HG02870 (cell line): Measurements from ENCODE around the gene EYS.
"Not testable (repeated sequence)": the region's sequence is repeated elsewhere in the genome, so short reads cannot be mapped to it uniquely, and the experiment has no call there.

ENCODE experiments used
- ATAC-seq: cut with Tn5 transposase; IDR thresholded peaks from one replicate; pipeline ENCODE4 v1.9.1; 2021; ENCODE audit warnings: mild to moderate bottlenecking, moderate library complexity; ENCODE audit not compliant: unreplicated experiment

EYS gene

DNA sequence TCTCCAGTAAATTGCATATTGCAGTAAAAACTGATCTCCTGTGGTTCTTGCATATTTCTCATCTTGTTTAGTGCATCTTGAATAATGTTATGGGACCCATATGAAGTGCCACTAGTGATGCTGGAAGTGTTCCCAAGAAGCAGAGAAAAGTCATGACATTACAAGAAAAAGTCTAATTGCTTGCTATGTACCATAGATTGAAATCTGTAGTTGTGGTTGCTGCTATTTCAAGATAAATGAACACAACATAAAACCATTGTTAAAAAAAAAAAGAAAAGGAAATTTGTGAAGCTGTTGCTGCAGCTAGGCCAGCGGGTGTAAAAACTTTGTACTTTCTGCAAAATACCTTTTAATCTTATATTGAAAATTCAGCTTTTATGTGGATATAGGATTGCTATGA is 1767.0 kb downstream of the EYS start:
- ATAC-seq, result no peak

DNA sequence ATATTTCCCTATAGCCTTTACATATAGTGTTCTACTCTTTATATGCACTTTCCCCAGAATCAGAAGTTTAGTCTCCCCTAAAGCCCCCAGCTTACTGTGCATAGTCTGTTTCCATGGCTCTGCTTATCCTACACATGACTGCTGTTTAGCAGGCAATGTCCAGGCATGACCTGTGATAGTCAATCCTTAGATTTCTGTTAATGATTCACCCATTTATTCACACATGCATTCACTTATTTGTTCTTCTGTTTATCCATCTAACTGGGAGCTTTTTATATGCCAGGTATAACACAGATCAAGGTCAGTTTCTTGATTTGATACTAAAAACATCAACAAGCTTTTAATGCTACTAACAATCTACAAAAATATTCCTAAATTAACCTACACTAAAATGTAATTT is 1770.6 kb downstream of the EYS start:
- no peak for ATAC-seq

DNA sequence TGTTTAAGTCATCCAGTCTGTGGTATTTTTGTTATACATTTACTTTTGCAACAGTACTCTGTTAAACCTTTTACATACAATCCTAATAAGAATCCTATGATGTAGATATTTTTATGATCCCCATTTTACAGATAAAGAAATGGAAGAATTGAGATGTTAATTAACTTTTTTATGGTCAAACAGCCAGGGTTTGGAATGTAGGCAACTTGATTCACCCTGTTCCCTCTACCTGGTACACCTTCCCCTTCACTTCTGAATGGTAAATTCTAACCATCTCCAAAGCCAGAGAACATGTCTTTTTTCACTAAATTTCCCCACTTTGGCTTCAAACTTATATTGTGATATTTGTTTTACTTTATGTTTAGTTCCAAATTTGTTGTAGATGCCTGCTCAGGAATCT is 1771.3 kb downstream of the EYS start:
- no peak for ATAC-seq

DNA sequence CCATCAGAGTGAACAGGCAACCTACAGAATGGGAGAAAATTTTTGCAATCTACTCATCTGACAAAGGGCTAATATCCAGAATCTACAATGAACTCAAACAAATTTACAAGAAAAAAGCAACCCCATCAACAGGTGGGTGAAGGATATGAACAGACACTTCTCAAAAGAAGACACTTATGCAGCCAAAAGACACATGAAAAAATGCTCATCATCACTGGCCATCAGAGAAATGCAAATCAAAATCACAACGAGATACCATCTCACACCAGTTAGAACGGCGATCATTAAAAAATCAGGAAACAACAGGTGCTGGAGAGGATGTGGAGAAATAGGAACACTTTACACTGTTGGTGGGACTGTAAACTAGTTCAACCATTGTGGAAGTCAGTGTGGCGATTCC is 1773.1 kb downstream of the EYS start:
- ATAC-seq, result not testable (repeated sequence)

DNA sequence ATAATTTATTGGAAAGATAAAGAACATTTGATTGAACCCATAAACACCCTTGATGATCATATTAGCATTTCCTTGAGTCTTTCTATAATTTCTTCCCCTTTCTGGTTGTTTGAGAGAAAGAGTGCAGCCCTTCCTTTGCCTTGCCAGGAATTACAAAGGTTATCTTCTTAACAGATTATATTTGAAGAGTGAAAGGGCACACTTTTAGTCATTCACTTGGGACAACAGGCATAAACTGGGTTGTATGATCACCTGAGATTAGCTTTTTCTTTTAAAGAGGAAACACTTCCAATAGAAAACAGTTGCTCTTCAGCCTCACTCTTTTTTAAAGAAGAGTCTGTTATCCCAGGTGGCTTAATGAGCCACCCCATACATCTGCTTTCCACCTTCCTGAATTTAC is 1776.2 kb downstream of the EYS start:
- ATAC-seq, result no peak

DNA sequence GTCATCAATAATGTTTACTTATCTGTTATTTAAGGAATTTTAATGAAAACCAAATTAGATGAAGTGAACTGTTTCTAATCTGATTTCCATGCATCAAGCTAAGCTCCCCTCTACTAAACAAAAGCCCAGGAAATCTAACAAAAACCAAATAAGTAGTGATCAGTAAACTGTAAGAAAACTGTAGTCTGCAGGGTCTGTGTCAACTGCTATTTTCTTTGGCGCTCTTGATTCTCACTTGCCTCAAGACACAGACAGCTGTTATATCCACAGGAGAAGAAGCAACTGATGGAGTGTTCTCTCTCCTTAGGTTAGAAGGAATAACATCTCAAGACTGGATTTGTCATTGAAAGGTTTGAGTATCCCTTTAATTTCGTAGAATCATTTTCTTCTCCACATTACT is 1777.9 kb downstream of the EYS start:
- no peak for ATAC-seq

DNA sequence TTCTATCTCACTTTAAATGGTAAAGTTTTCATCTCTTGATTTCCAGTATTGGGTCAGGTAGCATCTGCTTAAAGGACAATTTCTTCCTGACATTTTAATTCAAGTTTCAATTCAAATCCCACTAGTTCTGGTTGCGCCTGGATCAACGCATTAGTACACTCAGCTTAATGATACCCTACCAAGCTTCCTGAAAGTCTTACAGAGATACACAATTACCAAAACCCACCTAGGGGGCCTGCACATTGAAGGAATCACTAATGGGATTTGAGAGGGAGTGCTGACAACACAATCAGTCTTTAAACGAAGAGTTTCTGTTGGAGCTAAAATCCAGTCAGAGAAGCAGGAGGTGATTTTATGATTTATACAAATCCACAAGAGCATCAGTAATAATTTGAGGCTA is 1778.4 kb downstream of the EYS start:
- ATAC-seq, result no peak

DNA sequence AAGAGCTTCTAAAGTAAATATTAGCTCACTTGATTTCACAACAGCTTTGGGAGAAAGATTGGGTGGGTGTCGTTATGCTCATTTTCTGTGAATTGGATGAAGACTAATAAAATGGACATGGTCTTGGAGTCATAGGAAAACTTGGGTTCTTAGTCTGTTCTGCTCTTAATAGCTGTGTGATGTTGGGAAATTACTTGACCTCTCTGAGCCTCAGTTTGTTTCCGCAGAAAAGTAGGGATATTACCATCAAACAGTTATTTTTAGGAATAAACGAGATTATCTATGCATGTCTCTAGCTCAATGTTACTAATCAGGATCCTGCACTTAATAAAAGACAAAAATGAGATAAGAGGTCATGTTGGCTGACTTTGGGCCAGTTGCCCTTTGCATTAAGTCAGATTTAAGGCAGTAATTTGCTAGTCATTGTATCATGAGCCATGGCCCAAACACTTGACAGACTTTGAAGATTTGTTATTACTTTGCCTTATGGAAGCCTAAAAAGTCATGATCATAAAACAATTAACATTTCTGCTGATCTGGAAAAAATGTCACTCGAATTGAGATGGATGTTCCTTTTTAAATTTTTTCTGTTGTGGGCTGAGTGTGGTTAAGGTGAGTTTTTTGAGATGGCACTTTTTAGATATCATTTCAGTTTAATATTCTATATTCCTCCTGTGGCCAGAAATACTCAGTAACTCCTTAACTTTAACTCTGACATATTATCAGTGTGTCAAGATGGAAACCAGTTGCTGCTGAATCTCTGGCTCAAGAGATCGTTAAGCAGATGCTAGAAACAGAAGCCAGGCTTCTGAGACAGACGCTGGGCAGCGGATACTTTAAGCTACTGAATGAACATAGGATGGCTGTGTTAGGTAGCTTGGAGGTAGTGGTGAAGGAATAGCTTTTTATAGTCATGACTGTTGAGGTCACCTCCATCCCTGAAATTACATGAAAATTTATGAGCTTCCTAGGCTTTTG is 1779.8 kb downstream of the EYS start:
- ATAC-seq, result no peak

DNA sequence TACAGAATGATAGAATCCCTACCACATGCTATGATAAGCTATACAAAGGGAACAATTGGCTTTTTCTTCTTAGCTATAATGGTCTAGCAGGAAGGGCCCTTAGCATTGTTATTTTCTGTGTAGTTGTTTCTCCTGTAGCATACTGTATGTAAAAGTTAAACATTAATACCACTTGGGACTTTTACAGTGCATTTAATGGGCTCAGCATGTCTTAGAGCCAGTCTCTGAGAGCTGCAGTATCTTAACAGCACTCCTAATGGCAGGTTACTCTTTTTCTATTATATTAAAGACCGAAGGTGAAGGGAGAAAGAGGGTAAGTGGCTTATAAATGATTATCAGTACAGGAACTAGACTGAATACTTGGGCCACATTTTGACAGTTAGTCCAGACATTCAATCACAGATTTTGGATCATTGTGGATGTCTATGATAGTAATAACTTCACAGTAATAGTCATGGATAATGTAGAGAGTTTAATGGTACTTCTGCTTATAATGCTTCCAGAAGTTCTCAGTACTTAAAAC is 1780.7 kb downstream of the EYS start:
- ATAC-seq, result no peak

DNA sequence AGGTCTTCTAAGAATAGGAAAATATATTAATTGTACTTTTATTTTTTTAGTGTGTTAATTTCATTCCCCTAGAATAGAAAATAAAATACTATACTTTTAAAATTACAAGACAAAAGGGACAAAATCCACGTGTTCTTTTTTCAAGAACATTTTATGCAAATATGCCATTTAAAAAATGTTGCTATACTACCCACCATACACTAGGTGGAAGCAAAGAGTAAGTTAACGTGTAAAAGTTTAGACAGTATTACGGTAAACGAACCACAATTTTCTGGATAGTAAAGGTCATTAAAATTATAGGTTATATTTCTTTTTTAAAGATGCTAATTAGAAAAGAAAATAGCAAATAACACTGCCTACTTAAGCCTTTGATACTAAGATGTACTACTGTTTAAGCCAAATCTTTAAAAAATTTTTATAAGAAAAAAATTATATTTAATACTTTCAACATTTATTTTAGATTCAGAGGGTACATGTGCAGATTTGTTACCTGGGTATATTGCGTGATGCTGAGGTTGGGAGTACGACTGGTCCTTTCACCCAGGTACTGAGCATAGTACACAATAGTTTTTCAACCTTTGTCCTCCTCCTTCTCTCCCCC is 1783.8 kb downstream of the EYS start:
- ATAC-seq, result peak; percentile 87

DNA sequence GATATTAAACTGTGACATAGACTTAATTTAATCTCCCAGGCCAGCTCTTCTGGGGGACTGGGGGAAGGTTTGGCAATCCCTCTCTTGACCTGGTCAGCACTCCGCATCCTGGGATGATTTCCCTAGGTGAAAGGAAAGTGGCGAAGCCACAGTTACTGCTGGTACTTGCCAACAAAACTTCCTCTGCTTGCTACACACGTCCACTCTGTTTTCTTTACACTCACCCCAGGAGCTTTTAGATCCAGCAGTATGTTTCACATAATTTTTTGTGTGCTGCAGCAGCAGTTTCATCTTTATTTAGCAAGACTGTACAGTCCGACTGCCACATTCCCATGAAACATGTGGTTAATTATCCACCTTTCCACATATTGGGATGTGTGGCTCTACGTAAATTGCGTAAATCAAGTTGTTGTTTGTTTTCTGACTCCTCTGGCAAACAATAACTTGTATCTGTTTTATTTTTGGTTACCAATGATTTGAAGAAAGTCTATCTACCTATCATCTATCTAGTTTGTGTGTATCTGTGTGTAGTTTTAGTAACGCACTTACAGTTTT is 1787.4 kb downstream of the EYS start:
- ATAC-seq, result no peak

DNA sequence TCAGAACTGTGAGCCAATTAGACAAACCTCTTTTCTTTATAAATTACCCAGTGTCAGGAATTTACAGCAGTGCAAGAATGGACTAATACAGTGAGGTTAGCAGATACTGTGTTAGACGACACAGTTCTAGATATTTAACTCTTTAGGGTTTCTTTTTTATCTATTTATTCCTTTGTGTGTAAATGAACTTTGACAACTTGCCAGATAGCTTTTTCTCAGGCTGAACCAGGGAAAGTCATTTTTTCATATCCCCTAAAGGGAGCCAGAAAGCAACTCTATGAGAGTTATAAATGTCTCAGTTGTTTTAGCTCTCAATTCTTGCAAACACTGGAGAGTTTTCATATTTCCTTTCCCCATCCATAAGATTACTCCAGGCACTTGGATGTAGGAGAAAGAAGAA is 1794.1 kb downstream of the EYS start:
- no peak for ATAC-seq

DNA sequence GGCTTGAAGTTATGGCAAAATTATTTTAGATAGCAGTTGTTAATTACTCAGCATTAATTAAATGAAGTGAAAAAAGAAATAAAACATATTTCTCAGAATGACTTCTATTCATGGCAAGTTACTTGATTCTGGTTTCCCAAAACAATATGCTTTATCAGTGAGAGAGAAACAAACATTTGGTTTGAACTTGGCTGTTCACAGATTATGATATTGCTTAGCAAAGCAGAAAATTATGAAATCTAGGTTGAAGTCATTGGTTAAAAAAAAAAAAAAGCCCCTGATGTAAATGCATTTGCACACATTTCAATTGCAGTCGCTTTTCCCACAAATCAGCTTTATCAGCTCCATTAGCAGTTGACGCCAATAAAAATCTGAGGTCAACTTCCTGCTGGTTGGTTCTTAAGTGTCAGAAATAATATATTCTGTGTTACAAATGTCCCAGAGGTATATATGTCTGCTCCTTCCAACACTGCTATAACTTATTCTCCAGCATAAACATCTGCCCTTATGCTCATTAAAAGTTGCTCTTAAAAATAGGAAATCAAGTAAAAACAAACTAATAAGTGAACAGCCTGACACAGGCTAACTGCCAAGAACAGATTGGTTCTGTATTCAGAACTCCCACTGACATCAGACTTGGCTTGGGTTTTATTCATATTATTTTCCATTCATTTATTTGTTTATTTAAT is 1796.0 kb downstream of the EYS start:
- ATAC-seq, result no peak

DNA sequence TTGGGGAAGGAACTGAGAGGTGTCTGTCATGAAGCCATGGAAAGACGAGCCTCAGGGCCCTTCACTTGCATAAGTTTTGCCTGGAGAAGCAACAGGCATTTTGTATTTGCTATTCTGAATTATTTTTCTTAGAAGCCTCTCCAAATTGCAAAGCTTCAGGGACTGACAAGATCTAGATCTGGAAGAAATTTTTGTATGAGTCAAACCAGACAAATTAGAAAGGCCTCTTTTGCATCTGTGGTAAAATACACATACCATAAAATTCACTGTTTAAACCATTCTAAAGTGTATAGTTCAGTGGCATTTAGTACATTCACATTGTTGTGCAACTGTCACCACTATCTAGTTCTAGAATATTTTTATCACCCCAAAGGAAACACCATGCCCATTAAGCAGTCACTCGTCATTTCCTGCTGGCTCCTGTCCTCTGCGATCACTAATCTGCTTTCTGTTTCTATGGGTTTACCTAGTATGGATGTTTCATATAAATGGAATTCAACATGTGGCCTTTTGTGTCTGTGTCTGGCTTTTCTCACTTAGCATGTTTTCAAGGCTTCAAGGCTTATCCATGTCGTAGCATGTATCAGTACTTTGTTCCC is 1802.3 kb downstream of the EYS start:
- ATAC-seq, result no peak

DNA sequence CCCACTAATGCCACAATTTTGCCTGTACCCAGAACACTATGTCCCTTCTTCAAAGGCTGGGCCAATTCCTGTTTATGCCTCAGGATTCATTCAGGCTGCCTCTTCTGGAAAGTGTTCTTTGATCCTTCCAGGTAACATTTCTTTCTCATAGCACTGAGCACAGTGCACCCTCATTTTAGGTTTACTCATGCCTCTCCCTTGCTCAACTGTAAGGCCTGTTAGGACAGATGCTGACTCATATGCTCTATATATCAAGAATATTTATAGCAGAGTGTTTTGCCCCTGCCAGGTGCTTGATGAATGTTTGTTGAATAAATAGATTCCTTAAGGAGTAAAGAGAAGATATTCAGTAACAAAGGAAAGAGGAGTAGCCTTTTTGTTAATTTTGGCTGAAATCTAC is 1807.5 kb downstream of the EYS start:
- no peak for ATAC-seq

DNA sequence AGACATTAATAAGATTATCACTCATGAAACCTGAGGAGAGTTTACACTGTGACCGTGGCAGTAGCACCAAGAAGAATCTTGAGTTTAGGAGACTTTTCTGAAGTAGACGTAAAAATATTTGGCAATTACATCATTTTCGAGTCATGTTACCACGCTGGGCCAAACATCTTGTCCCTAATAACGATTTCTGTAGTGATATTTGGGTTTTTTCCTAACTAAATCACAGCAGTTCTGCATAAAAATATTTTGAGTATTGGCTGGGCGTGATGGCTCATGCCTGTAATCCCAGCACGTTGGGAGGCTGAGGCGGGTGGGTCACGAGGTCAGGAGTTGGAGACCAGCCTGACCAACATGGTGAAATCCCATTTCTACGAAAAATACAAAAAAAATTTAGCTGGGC is 1809.1 kb downstream of the EYS start:
- no peak for ATAC-seq

DNA sequence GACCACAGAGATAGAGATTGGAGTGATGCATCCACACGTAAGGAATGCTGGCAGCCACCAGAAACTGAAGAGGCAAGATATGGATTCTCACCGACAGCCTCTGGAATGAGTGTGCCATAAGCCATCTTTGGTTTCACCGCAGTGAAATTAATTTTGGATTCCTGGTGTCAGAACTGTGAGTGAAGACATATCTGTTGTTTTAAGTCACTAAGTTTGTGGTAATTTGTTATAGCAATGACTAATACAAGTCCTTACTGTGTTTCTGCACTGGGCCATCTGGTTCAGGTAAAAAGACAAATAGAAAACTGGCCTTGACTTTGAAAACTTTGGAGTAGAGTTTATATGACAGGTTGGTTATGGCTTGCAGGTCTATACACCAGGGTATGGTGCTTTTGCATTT is 1809.6 kb downstream of the EYS start:
- ATAC-seq, result no peak

DNA sequence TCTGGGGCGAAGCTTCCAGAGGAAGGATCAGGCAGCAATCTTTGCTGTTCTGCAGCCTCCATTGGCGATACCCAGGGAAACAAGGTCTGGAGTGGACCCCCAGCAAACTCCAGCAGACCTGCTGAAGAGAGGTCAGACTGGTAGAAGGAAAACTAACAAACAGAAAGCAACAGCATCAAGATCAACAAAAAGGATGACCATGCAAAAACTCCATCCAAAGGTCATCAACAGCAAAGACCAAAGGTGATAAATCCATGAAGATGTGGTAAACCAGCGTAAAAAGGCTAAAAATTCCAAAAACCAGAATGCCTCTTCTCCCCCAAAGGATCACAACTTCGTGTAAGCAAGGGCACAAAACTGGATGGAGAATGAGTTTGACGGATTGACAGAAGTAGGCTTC is 1818.6 kb downstream of the EYS start:
- no peak for ATAC-seq

DNA sequence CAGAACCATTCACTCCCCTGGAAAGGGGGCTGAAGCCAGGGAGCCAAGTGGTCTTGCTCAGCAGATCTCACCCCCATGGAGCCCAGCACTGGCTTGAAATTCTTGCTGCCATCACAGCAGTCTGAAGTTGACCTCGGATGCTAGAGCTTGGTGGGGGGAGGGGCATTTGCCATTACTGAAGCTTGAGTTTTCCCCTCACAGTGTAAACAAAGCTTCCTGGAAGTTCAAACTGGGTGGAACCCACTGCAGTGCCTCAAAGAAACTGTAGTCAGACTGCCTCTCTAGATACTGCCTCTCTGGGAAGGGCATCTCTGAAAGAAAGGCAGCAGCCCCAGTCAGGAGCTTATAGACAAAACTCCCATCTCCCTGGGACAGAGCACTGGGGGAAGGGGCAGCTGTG is 1819.2 kb downstream of the EYS start:
- not testable (repeated sequence) for ATAC-seq

DNA sequence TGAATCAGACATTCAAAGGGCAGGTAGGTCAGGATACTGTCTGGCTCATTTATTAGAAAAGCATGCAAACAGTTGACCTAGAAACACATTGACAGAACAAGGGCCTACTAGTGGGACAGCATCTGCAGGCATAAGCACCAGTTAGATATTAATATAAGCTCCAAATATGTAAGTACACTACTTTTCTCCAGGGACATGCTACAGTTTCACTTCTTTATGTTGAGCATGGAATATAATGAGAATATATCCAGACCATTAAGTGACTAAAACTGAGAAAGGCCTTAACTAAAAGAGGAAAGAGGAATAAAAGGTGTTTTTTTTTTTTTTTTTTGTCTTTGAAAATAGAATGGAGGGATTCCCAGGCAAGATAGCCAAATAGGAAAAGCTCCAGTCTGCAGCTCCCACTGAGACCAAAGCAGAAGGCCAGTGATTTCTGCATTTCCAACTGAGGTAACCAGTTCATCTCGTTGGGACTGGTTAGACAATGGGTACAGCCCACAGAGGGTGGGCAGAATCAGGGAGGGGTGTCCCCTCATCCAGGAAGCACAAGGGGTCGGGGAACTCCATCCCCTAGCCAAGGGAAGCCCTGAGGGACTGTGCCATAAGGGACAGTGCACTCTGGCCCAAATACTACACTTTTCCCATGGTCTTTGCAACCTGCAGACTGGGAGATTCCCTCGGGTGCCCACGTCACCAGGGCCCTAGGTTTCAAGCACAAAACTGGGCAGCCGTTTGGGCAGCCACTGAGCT is 1819.8 kb downstream of the EYS start:
- ATAC-seq, result no peak
